ENCODE results near the gene KRT8. TPM values are rescaled to one million over a fixed set of nuclear protein-coding genes. Genes with fewer than 3 reads are reported as not detected.

KRT8 gene
- total RNA-seq, 2 donors from 2014 or later, result 1,663 to 1,920 TPM

DNA sequence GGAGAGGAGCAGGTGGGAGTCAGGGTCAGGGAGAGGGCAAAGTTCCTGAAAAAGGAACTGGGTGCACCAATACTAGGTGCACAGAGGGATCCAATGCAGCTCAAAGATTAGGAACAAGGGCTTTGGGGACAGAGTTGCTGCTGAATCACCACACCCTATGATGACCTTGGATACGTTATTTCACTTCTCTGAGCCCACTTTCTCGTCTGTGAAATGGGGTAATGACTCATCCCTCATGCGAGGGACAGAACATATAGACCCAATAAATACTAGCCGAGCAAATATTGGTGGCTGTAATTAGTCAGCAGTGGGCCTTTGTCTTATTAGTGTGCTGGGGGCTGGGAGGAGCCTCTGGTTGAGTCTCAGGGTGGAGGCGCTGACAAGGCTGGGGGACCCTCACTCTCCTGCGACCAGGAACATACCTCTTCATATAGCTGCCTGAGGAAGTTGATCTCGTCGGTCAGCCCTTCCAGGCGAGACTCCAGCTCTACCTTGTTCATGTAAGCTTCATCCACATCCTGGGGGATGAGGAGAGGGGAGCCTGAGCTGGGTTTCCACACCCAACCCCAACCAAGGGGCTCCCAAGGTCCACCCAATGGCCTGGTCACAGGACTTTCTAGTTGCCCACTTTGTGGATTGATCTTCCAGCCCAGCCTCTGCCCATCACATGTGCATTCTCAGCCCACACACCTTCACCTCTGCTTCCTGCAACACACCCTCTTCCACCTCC lies 4.5 kb downstream of the KRT8 start:
- Histone ChIP-seq H3K36me3 (ENCODE audit: control insufficient read depth, insufficient read depth, low read length) (peaks cover 65% of the 10 kb centered on the region), H3K27me3 (ENCODE audit: control insufficient read depth, insufficient read depth, low read length, poor library complexity, severe bottlenecking) (no peaks in the 10 kb centered on the region), H3K27ac (ENCODE audit: low read depth, low read length) (no peak overlapping the region), H3K4me1 (ENCODE audit: control insufficient read depth, insufficient read depth, low read length) (peaks cover 7% of the 10 kb centered on the region), H3K4me3 (ENCODE audit: low read length) (peak overlapping the region; percentile 97), H3K9me3 (ENCODE audit: control insufficient read depth, low read length) (no peaks in the 10 kb centered on the region), H3K9ac (ENCODE audit: extremely low read depth, low read length, poor library complexity, severe bottlenecking) (peak overlapping the region; percentile 100)
- DNase-seq, result no peak
- TF ChIP-seq, protein P1, sequence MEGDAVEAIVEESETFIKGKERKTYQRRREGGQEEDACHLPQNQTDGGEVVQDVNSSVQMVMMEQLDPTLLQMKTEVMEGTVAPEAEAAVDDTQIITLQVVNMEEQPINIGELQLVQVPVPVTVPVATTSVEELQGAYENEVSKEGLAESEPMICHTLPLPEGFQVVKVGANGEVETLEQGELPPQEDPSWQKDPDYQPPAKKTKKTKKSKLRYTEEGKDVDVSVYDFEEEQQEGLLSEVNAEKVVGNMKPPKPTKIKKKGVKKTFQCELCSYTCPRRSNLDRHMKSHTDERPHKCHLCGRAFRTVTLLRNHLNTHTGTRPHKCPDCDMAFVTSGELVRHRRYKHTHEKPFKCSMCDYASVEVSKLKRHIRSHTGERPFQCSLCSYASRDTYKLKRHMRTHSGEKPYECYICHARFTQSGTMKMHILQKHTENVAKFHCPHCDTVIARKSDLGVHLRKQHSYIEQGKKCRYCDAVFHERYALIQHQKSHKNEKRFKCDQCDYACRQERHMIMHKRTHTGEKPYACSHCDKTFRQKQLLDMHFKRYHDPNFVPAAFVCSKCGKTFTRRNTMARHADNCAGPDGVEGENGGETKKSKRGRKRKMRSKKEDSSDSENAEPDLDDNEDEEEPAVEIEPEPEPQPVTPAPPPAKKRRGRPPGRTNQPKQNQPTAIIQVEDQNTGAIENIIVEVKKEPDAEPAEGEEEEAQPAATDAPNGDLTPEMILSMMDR (conservative IDR thresholded peaks at IDR 0.05), result no peak
- Mint-ChIP-seq H3K4me3 (peak overlapping the region; percentile 95), H3K27me3 (ENCODE audit: insufficient read depth) (no peaks in the 10 kb centered on the region), H3K27ac (peak overlapping the region; percentile 85), H3K9me3 (no peaks in the 10 kb centered on the region), H3K4me1 (peaks cover 28% of the 10 kb centered on the region), H3K36me3 (ENCODE audit: low read depth) (peaks cover 64% of the 10 kb centered on the region)
- 95 to 100% methylated on average over 6 of the region's 9 CpGs for WGBS, 2 experiments (ENCODE audit: insufficient coverage in 1 of 2, insufficient read length in 1 of 2)

DNA sequence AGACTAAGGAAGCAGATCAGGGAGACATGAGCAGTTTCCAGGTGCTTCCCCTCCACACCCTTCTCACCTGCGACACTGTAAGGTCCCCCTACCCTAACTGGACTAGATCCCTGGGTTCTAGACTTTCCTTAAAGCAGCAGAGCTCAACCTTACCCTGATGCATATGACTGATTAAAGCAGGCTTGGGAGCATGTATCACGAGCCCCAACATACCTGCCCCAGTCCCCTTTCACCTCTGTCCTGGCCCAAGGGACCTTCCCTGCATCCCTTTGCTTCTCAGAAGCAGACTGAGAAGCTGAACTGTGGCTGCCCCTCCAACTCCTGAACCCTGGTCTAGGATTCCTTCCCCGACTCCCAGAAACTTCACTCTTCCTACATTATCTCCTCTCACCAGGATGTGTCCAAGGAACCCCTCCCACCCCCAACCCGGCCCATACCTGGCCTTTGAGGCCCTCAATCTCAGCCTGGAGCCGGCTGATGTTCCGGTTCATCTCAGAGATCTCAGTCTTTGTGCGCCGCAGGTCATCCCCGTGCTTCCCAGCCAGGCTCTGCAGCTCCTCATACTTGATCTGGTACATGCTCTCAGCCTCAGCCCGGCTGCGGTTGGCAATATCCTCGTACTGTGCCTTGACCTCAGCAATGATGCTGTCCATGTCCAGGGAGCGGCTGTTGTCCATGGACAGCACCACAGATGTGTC lies 5.4 kb downstream of the KRT8 start:
- peaks cover 65% of the 10 kb centered on the region for H3K36me3 ChIP-seq (ENCODE audit: control insufficient read depth, insufficient read depth, low read length)
- H3K9me3 ChIP-seq (ENCODE audit: control insufficient read depth, low read length), result no peaks in the 10 kb centered on the region
- H3K9ac ChIP-seq (ENCODE audit: extremely low read depth, low read length, poor library complexity, severe bottlenecking), result peak overlapping the region; percentile 36
- Mint-ChIP-seq H3K9me3 (no peaks in the 10 kb centered on the region), H3K27ac (peak overlapping the region; percentile 85), H3K27me3 (ENCODE audit: insufficient read depth) (no peaks in the 10 kb centered on the region), H3K36me3 (ENCODE audit: low read depth) (peaks cover 64% of the 10 kb centered on the region), H3K4me1 (peaks cover 29% of the 10 kb centered on the region), H3K4me3 (peak overlapping the region; percentile 30)
- no peaks in the 10 kb centered on the region for H3K27me3 ChIP-seq (ENCODE audit: control insufficient read depth, insufficient read depth, low read length, poor library complexity, severe bottlenecking)
- 94 to 97% methylated on average over 12 to 13 of the region's 13 CpGs for WGBS, 2 experiments (ENCODE audit: insufficient coverage in 1 of 2, insufficient read length in 1 of 2)
- no peak overlapping the region for H3K27ac ChIP-seq (ENCODE audit: low read depth, low read length)
- DNase-seq, result no peak
- TF ChIP-seq, protein P1 (conservative IDR thresholded peaks at IDR 0.05), result no peak
- peak overlapping the region; percentile 97 for H3K4me3 ChIP-seq (ENCODE audit: low read length)
- peaks cover 9% of the 10 kb centered on the region for H3K4me1 ChIP-seq (ENCODE audit: control insufficient read depth, insufficient read depth, low read length)

DNA sequence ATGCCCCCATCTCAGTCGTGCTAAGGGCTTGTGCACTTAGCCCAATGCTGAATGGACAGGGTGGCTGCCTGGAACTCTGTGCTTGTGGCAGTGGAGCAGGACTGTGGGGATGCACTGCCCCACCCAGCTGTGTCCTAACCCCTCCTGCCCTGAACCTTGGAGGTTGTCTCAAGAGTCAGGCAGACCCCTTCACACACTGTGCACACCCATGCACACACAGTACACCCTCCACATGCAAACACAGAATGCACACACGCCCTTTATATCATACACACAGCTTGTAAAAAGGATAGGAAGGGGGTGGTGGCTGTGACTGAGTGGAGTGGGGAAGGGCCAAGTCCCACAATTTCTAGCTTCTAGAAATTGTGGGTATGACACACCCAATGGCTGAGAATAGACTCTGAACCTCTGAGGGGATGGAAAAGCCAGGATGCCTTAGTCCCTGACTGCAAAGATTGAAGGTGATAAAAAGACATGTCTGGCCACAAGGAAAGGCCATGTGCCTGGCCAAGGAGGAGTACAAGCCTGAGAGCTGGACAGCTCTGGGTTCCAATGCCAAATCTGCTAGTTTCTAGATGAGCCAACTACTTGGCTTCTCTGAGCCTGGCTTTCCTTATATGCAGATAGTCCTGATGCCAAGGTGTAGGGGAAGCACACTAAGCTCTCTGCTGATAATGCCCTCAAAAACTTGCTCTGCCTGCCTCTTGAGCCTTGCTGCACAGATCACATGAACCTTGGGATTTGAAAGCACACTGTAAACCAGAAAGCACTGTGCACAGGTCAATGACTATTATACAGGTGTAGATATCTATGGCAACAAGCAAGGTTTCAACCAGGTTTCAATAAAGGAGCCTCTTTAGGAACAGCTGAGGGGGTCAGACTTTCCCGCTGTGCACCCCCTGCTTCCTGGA lies 8.4 kb downstream of the KRT8 start:
- Histone ChIP-seq H3K27ac (ENCODE audit: low read depth, low read length) (no peak overlapping the region), H3K4me3 (ENCODE audit: low read length) (no peak overlapping the region), H3K36me3 (ENCODE audit: control insufficient read depth, insufficient read depth, low read length) (peaks cover 47% of the 10 kb centered on the region), H3K4me1 (ENCODE audit: control insufficient read depth, insufficient read depth, low read length) (peaks cover 6% of the 10 kb centered on the region), H3K9ac (ENCODE audit: extremely low read depth, low read length, poor library complexity, severe bottlenecking) (no peak overlapping the region), H3K9me3 (ENCODE audit: control insufficient read depth, low read length) (no peaks in the 10 kb centered on the region), H3K27me3 (ENCODE audit: control insufficient read depth, insufficient read depth, low read length, poor library complexity, severe bottlenecking) (no peaks in the 10 kb centered on the region)
- H3K4me1 Mint-ChIP-seq, result peaks cover 22% of the 10 kb centered on the region
- no peak for DNase-seq
- no peaks in the 10 kb centered on the region for H3K27me3 Mint-ChIP-seq (ENCODE audit: insufficient read depth)
- peak overlapping the region; percentile 57 for H3K27ac Mint-ChIP-seq
- 79 to 100% methylated on average over 1 to 2 of the region's 3 CpGs for WGBS, 2 experiments (ENCODE audit: insufficient coverage in 1 of 2, insufficient read length in 1 of 2)
- no peaks in the 10 kb centered on the region for H3K9me3 Mint-ChIP-seq
- TF ChIP-seq, protein P1 (conservative IDR thresholded peaks at IDR 0.05), result no peak
- H3K4me3 Mint-ChIP-seq, result no peak overlapping the region
- H3K36me3 Mint-ChIP-seq (ENCODE audit: low read depth), result peaks cover 48% of the 10 kb centered on the region

Data from endodermal cell (in vitro differentiated cells).